SK-N-SH (cell line): ENCODE measurements around the gene RNPEPL1. TPM values are rescaled to one million over a fixed set of nuclear protein-coding genes. Genes with fewer than 3 reads are reported as not detected.

Experiments used
- CTCF ChIA-PET: fragments of 300-600, 350-600 bp; formaldehyde crosslinking; extraction: SDS; loops from one replicate; lab custom pipeline; 2021; lab: Yijun Ruan, JAX
- POLR2A ChIA-PET: fragments of 350-600 bp; sonication (Branson Sonifier 250); formaldehyde crosslinking; extraction: SDS; loops from one replicate; lab custom pipeline; 2020; ENCODE audit warnings: antibody characterized with exemption, inconsistent platforms; lab: Yijun Ruan, JAX
- DNase-seq: peaks from one replicate; pipeline ENCODE4 v3.0.0; 2012
- H2AFZ ChIP-seq: fragments of 200-600 bp; sonication (generic); 2 replicates; pipeline ENCODE4 v1.8.1; 2016; ENCODE audit warnings: antibody characterized with exemption, mild to moderate bottlenecking, low read depth
- H3F3A ChIP-seq: fragments of 200-600 bp; sonication (generic); replicated peaks from 2 replicates; pipeline ENCODE3; 2016; ENCODE audit warnings: antibody characterized with exemption, mild to moderate bottlenecking; ENCODE audit not compliant: insufficient read depth
- H3K27ac ChIP-seq, 2 experiments: fragments of 200-500 bp in 1 of 2; fragments of 200-600 bp in 1 of 2; sonication (Bioruptor generic) in 1 of 2; sonication (generic), shearing (Covaris generic) in 1 of 2; 2 replicates each; pipeline versions ENCODE4 v1.5.1 to v1.6.1; 2014 to 2016; ENCODE audit warnings: low read depth in 2 of 2, inconsistent platforms in 1 of 2, low read length in 1 of 2, mild to moderate bottlenecking in 1 of 2, mixed read lengths in 1 of 2
- H3K27me3 ChIP-seq: fragments of 200-600 bp; sonication (generic), shearing (Covaris generic); 2 replicates; pipeline ENCODE4 v1.6.1; 2016; ENCODE audit warnings: mixed run types; ENCODE audit not compliant: insufficient read depth
- H3K36me3 ChIP-seq, 2 experiments: fragments of 200-500 bp in 1 of 2; fragments of 200-600 bp in 1 of 2; sonication (Bioruptor generic) in 1 of 2; sonication (generic) in 1 of 2; replicated peaks in 1 of 2; 2 replicates each; pipeline versions ENCODE3 to v1.5.1; 2014 to 2016; ENCODE audit warnings: low read length in 1 of 2, mild to moderate bottlenecking in 1 of 2; ENCODE audit not compliant: insufficient read depth in 2 of 2, control insufficient read depth in 1 of 2
- H3K4me1 ChIP-seq, 2 experiments: fragments of 200-500 bp in 1 of 2; fragments of 200-600 bp in 1 of 2; sonication (Bioruptor generic) in 1 of 2; sonication (generic), shearing (Covaris generic) in 1 of 2; 2 replicates each; pipeline versions ENCODE4 v1.5.1 to v1.6.1; 2014 to 2016; ENCODE audit warnings: low read depth in 1 of 2, low read length in 1 of 2, mixed run types in 1 of 2; ENCODE audit not compliant: insufficient read depth in 2 of 2, control insufficient read depth in 1 of 2
- H3K4me2 ChIP-seq: fragments of 200-600 bp; sonication (generic), shearing (Covaris generic); 2 replicates; pipeline ENCODE4 v1.6.1; 2017; ENCODE audit warnings: mixed run types
- H3K4me3 ChIP-seq, 2 experiments: fragments of 200-500 bp in 1 of 2; fragments of 200-600 bp in 1 of 2; sonication (Bioruptor generic) in 1 of 2; sonication (generic), shearing (Covaris generic) in 1 of 2; 2 replicates each; pipeline versions ENCODE4 v1.5.1 to v1.8.1; 2014 to 2016; ENCODE audit warnings: low read depth in 2 of 2, inconsistent platforms in 1 of 2, low read length in 1 of 2, mild to moderate bottlenecking in 1 of 2, mixed read lengths in 1 of 2, moderate library complexity in 1 of 2
- H3K79me2 ChIP-seq: fragments of 200-600 bp; sonication (generic); 2 replicates; pipeline ENCODE4 v1.8.1; 2017; ENCODE audit warnings: mild to moderate bottlenecking; ENCODE audit not compliant: insufficient read depth
- H3K9ac ChIP-seq: fragments of 200-600 bp; sonication (generic); 2 replicates; pipeline ENCODE4 v1.6.1; 2017; ENCODE audit warnings: mixed run types
- H3K9me2 ChIP-seq: fragments of 200-600 bp; sonication (generic); 2 replicates; pipeline ENCODE4 v1.6.1; 2017; ENCODE audit warnings: mixed run types
- H3K9me3 ChIP-seq: fragments of 200-600 bp; sonication (generic); 2 replicates; pipeline ENCODE4 v1.6.1; 2017; ENCODE audit warnings: mixed run types, mild to moderate bottlenecking, moderate library complexity
- H4K20me1 ChIP-seq: fragments of 200-600 bp; sonication (generic); 2 replicates; pipeline ENCODE4 v1.6.1; 2017; ENCODE audit warnings: mild to moderate bottlenecking, mixed run types; ENCODE audit not compliant: insufficient read depth
- ELF1 ChIP-seq: IDR thresholded peaks from 2 replicates; pipeline ENCODE4 v1.4.0; 2012
- EZH2phosphoT487 ChIP-seq: fragments of 200-600 bp; sonication (generic); IDR thresholded peaks from 2 replicates; pipeline ENCODE4 v1.6.1; 2017; ENCODE audit warnings: low read depth, mixed run types, mild to moderate bottlenecking, antibody characterized with exemption, moderate library complexity, borderline replicate concordance
- FOSL2 ChIP-seq: IDR thresholded peaks from 2 replicates; pipeline ENCODE4 v1.4.0; 2012; ENCODE audit warnings: low read depth, mild to moderate bottlenecking, moderate library complexity, borderline replicate concordance
- GABPA ChIP-seq: IDR thresholded peaks from 2 replicates; pipeline ENCODE4 v1.4.0; 2012; ENCODE audit warnings: low read depth, mild to moderate bottlenecking
- GATA2 ChIP-seq: sonication (generic); formaldehyde crosslinking; IDR thresholded peaks from 2 replicates; pipeline ENCODE4 v1.5.0; 2020; ENCODE audit warnings: mild to moderate bottlenecking, missing genetic modification reagents
- RCOR1 ChIP-seq: fragments of 150-350 bp; IDR thresholded peaks from 2 replicates; pipeline ENCODE4 v1.6.1; 2017; ENCODE audit warnings: antibody characterized with exemption, low read length
- SIN3A ChIP-seq: IDR thresholded peaks from 2 replicates; pipeline ENCODE4 v1.6.1; 2012; ENCODE audit warnings: low read depth, mild to moderate bottlenecking, low read length, moderate library complexity, borderline replicate concordance
- TCF12 ChIP-seq: IDR thresholded peaks from 2 replicates; pipeline ENCODE4 v1.4.0; 2012
- WGBS: methylation state at CpG from one replicate; pipeline ENCODE4 v1.1.6; 2017; ENCODE audit warnings: low lambda C conversion rate; 5-methylcytosine and 5-hydroxymethylcytosine counted together
- polyA plus RNA-seq, 3 experiments: library from polyadenylated mRNA; depleted of rRNA; stranded (reverse); fragments of >200 nt; gene quantifications; 2 replicates each; pipeline ENCODE4 v1.2.3, GENCODE V29; 2012
- TF ChIP-seq, protein P1 (sequence below): IDR thresholded peaks from 2 replicates; pipeline ENCODE4 v1.6.1; 2012; ENCODE audit warnings: mild to moderate bottlenecking, low read depth, low read length, moderate library complexity
- TF ChIP-seq, protein P2 (sequence below): IDR thresholded peaks from 2 replicates; pipeline ENCODE4 v1.4.0; 2012; ENCODE audit warnings: low read depth, borderline replicate concordance
- TF ChIP-seq, protein P3 (sequence below): fragments of 150-350 bp; IDR thresholded peaks from 2 replicates; pipeline ENCODE4 v1.6.1; 2016; ENCODE audit warnings: mild to moderate bottlenecking, low read depth, low read length
- TF ChIP-seq, protein P4 (sequence below): IDR thresholded peaks from 2 replicates; pipeline ENCODE4; 2012
- TF ChIP-seq, protein P5 (sequence below): IDR thresholded peaks from 2 replicates; pipeline ENCODE4 v1.4.0; 2012; ENCODE audit warnings: low read depth, borderline replicate concordance
- TF ChIP-seq, protein P6 (sequence below): fragments of 200-600 bp; sonication (generic); IDR thresholded peaks from 2 replicates; pipeline ENCODE4 v1.6.1; 2017; ENCODE audit warnings: antibody characterized with exemption, mild to moderate bottlenecking, moderate library complexity

Gene RNPEPL1
- polyA plus RNA-seq, 1 of the 3 experiments (the other 2 are of a cell fraction): 14.3 TPM

DNA sequence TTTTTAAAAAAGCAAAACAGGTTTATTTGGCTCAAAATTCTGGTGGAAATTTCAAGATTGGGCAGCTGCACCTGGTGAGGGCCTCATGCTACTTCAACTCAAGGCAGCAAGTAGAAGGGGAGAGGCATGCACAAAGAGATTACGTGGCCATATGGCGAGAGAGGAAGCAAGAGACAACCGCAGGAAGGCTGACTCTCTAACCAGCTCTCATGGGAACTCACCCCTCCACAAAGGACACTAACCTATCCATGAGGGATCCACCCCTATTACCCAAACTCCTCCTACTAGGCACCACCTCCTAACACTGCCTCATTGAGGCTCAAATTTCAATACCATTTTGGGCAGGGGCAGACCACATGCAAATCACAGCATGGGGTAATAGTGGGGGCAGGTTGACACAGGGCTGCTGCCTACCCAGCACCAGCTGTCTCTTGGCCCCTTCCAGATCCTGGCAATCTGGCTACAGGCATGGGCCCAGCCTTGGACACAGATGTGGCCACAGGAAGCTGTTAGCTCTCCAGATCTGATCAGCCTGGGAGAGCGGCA, 16.3 kb downstream of the RNPEPL1 start:
- Histone ChIP-seq H3K27me3 (no peaks in the 10 kb centered on the region), H3K4me3 (peak overlapping the region in 1 of 2 experiments; percentile 100; a peak in 1 of 4 replicates), H3K27ac (no peak overlapping the region), H2AFZ (no peak overlapping the region), H3K4me1 (peaks cover 17 to 35% of the 10 kb centered on the region in 2 experiments; a peak in 3 of 4 replicates), H3K4me2 (peak overlapping the region; percentile 95), H3K79me2 (peaks cover 94% of the 10 kb centered on the region), H3K9me3 (no peaks in the 10 kb centered on the region), H3K9ac (peak overlapping the region; percentile 93; the same call in 1 of the 2 replicates), H3K36me3 (peaks cover 8 to 12% of the 10 kb centered on the region in 2 experiments), H4K20me1 (peaks cover 31% of the 10 kb centered on the region), H3K9me2 (no peaks in the 10 kb centered on the region), H3F3A (peaks cover 3% of the 10 kb centered on the region)
- no peak for DNase-seq
- POLR2A ChIA-PET: interaction anchor here (0.8 to 3.2 kb wide), 2 partner anchors 18 to 23 kb away, joined by 3 to 19 read pairs; partner anchors contain the start of gene DUSP28
- WGBS: 96% methylated on average over 4 of the region's 4 CpGs
- CTCF ChIA-PET: interaction anchor here (1.2 to 5.7 kb wide), 3 partner anchors 18 to 564 kb away, joined by 3 to 31 read pairs (median 5); no protein-coding TSS in a partner anchor
- TF ChIP-seq ELF1 (no peak), GATA2 (CRISPR knock-in tag) (no peak), RCOR1 (no peak), SIN3A (no peak), EZH2phosphoT487 (no peak), GABPA (no peak), TCF12 (no peak), FOSL2 (no peak)
- TF ChIP-seq, protein P1, sequence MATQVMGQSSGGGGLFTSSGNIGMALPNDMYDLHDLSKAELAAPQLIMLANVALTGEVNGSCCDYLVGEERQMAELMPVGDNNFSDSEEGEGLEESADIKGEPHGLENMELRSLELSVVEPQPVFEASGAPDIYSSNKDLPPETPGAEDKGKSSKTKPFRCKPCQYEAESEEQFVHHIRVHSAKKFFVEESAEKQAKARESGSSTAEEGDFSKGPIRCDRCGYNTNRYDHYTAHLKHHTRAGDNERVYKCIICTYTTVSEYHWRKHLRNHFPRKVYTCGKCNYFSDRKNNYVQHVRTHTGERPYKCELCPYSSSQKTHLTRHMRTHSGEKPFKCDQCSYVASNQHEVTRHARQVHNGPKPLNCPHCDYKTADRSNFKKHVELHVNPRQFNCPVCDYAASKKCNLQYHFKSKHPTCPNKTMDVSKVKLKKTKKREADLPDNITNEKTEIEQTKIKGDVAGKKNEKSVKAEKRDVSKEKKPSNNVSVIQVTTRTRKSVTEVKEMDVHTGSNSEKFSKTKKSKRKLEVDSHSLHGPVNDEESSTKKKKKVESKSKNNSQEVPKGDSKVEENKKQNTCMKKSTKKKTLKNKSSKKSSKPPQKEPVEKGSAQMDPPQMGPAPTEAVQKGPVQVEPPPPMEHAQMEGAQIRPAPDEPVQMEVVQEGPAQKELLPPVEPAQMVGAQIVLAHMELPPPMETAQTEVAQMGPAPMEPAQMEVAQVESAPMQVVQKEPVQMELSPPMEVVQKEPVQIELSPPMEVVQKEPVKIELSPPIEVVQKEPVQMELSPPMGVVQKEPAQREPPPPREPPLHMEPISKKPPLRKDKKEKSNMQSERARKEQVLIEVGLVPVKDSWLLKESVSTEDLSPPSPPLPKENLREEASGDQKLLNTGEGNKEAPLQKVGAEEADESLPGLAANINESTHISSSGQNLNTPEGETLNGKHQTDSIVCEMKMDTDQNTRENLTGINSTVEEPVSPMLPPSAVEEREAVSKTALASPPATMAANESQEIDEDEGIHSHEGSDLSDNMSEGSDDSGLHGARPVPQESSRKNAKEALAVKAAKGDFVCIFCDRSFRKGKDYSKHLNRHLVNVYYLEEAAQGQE: no peak
- TF ChIP-seq, protein P2, sequence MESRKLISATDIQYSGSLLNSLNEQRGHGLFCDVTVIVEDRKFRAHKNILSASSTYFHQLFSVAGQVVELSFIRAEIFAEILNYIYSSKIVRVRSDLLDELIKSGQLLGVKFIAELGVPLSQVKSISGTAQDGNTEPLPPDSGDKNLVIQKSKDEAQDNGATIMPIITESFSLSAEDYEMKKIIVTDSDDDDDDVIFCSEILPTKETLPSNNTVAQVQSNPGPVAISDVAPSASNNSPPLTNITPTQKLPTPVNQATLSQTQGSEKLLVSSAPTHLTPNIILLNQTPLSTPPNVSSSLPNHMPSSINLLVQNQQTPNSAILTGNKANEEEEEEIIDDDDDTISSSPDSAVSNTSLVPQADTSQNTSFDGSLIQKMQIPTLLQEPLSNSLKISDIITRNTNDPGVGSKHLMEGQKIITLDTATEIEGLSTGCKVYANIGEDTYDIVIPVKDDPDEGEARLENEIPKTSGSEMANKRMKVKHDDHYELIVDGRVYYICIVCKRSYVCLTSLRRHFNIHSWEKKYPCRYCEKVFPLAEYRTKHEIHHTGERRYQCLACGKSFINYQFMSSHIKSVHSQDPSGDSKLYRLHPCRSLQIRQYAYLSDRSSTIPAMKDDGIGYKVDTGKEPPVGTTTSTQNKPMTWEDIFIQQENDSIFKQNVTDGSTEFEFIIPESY: no peak
- TF ChIP-seq, protein P3, sequence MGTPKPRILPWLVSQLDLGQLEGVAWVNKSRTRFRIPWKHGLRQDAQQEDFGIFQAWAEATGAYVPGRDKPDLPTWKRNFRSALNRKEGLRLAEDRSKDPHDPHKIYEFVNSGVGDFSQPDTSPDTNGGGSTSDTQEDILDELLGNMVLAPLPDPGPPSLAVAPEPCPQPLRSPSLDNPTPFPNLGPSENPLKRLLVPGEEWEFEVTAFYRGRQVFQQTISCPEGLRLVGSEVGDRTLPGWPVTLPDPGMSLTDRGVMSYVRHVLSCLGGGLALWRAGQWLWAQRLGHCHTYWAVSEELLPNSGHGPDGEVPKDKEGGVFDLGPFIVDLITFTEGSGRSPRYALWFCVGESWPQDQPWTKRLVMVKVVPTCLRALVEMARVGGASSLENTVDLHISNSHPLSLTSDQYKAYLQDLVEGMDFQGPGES: no peak
- TF ChIP-seq, protein P4, sequence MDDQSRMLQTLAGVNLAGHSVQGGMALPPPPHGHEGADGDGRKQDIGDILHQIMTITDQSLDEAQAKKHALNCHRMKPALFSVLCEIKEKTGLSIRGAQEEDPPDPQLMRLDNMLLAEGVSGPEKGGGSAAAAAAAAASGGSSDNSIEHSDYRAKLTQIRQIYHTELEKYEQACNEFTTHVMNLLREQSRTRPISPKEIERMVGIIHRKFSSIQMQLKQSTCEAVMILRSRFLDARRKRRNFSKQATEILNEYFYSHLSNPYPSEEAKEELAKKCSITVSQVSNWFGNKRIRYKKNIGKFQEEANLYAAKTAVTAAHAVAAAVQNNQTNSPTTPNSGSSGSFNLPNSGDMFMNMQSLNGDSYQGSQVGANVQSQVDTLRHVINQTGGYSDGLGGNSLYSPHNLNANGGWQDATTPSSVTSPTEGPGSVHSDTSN: no peak
- TF ChIP-seq, protein P5, sequence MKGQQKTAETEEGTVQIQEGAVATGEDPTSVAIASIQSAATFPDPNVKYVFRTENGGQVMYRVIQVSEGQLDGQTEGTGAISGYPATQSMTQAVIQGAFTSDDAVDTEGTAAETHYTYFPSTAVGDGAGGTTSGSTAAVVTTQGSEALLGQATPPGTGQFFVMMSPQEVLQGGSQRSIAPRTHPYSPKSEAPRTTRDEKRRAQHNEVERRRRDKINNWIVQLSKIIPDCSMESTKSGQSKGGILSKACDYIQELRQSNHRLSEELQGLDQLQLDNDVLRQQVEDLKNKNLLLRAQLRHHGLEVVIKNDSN: no peak
- TF ChIP-seq, protein P6, sequence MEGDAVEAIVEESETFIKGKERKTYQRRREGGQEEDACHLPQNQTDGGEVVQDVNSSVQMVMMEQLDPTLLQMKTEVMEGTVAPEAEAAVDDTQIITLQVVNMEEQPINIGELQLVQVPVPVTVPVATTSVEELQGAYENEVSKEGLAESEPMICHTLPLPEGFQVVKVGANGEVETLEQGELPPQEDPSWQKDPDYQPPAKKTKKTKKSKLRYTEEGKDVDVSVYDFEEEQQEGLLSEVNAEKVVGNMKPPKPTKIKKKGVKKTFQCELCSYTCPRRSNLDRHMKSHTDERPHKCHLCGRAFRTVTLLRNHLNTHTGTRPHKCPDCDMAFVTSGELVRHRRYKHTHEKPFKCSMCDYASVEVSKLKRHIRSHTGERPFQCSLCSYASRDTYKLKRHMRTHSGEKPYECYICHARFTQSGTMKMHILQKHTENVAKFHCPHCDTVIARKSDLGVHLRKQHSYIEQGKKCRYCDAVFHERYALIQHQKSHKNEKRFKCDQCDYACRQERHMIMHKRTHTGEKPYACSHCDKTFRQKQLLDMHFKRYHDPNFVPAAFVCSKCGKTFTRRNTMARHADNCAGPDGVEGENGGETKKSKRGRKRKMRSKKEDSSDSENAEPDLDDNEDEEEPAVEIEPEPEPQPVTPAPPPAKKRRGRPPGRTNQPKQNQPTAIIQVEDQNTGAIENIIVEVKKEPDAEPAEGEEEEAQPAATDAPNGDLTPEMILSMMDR: no peak
